GM12873 (cell line): ENCODE measurements around the gene RSPH9.

Experiments used
- TF ChIP-seq, protein P1 (sequence below): IDR thresholded peaks from 2 replicates; pipeline ENCODE4 v1.5.1; 2012; ENCODE audit warnings: low read depth, mild to moderate bottlenecking, moderate library complexity, low read length, control low read depth; ENCODE audit not compliant: insufficient read depth; ENCODE audit errors: missing control alignments

The RSPH9 gene

DNA sequence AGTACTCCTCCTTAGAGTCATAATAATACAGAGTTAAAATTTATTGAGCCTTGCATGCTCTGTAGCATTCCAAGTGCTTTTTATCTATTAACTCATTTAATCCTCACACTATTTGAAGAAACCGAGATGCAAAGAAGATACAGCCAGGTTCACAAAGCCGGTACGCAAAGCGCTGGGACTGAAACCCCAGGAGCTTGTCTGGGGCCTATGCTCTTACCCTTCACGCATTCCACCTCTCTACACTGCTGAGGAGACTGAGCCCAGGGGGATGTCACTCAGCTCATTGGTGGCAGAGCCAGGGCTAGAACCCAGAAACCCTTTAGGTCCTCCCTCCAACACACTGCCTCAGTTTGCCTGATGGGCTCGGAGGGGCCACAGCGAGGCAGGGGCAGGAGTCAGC, 62.4 kb downstream of the RSPH9 start:
- TF ChIP-seq, protein P1, sequence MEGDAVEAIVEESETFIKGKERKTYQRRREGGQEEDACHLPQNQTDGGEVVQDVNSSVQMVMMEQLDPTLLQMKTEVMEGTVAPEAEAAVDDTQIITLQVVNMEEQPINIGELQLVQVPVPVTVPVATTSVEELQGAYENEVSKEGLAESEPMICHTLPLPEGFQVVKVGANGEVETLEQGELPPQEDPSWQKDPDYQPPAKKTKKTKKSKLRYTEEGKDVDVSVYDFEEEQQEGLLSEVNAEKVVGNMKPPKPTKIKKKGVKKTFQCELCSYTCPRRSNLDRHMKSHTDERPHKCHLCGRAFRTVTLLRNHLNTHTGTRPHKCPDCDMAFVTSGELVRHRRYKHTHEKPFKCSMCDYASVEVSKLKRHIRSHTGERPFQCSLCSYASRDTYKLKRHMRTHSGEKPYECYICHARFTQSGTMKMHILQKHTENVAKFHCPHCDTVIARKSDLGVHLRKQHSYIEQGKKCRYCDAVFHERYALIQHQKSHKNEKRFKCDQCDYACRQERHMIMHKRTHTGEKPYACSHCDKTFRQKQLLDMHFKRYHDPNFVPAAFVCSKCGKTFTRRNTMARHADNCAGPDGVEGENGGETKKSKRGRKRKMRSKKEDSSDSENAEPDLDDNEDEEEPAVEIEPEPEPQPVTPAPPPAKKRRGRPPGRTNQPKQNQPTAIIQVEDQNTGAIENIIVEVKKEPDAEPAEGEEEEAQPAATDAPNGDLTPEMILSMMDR: no peak

DNA sequence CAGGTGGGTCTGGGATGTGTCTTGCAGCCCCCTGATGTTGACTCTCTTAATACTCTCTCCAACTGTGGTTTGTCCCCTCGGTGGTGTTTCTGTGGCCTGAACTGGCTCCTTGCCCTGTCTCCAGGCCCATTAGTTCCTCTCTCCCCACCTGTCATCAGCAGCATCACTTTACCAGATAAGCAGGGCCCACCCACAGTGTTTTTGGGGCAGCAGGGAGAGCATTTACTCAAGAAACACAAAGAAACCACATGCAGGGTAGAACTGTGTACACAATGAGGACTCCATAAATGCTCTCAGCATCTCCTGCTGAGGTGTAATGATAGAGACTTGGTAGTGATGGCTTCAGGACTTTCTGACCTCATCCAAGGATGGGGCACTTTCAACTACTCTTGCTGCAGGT, 62.9 kb downstream of the RSPH9 start:
- TF ChIP-seq, protein P1: no peak

DNA sequence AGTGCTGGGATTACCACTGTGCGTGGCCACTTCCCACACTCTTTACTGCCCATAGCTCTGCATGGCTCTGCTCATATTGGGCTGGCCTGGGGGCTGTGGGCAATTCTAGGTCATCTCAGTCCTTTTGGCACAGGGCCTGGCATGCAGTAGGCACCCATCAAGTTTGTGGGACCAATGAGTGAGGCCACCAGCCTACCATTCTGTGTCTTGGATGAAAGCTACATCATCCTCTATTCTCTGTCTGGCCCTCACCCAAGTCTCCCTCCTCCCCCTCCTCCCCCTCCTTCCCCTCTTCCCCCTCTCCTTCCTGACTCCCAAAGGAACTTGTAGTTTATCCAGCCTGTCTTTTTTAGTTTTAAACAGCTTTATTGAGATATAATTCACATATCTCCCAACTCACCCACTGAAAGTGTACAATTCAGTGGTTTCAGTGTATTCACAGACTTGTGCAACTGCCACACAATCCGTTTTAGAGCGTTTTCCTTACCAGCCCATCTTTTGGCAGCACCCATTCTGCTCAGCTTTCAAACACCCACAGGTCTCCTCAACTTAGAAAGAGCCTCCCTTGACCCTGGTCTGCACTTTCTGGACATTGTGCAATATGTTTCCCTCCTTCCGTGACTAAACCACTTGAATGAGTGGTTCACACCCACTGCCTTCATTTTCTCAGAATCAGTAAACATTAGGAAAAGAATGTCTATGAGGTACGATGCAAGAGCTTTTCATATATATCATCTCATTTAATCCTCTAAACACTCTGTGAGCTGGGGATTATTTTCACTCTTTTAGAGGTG, 64.2 kb downstream of the RSPH9 start:
- TF ChIP-seq, protein P1: no peak

DNA sequence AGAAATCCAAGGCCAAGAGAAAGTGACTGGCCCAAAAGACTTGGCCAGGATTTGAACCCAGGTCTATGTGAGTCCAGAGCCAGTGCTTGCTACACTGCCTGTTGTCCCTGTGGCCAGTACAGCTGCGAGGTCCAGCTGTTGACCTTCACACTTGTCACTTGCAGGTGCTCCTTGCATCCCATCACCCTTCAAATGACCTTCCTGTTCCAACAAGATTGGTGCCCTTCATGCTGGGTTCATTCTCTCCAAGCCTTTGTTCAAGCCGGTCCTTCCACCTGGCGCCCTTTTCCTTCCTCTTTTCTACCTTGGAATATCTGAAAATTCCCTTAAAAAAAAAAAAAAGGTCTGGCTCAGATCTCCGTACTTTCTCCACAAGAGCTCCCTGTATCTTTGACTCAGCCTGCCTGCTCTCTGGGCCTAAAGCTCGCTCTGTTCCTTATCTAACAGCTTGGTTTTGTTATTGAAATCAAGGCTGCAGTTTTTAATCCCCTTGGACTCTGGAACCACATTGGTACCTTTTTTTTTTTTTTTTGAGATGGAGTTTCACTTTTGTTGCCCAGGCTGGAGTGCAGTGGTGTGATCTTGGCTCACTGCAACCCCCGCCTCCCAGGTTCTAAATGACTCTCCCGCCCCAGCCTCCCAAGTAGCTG, 64.9 kb downstream of the RSPH9 start:
- TF ChIP-seq, protein P1: no peak

DNA sequence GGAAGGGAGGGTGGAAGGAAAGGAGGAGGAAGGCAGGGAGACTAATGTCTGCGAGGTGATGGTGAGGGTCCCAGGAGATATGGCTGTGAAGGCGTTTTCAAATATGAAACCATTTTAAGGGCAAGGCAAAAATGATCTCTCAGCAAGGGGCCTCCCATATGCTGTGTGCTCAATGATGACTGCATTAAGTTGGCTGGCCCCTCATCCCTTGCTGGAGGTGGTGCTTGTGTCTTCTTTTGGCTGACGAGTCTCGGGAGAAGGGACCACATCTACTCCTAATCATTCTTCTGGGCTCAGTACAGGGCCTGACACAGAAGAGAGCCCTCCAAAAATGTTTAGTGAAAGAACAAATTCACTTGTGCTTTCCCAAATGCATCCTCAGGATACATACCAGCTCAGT, 65.7 kb downstream of the RSPH9 start:
- TF ChIP-seq, protein P1: no peak

DNA sequence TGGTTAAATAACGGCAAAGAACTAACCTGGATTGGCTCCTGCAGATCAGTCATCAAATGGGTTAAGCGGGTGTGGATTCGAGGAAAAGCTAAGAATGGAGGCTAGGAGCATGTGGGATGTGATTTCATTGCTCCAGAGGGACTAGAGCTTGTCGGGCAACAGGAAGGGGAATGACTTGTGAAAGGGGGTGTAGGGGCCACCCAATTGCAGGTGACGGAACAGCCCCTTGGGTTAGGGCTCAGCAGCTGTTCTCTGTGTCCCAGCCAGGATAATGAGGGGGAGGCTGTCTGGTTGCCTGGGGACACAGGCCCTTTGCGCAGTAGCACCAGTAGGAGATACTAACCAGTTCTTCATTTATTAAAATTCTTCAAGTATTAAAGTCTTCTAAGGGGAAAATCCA, 67.7 kb downstream of the RSPH9 start:
- TF ChIP-seq, protein P1: no peak

DNA sequence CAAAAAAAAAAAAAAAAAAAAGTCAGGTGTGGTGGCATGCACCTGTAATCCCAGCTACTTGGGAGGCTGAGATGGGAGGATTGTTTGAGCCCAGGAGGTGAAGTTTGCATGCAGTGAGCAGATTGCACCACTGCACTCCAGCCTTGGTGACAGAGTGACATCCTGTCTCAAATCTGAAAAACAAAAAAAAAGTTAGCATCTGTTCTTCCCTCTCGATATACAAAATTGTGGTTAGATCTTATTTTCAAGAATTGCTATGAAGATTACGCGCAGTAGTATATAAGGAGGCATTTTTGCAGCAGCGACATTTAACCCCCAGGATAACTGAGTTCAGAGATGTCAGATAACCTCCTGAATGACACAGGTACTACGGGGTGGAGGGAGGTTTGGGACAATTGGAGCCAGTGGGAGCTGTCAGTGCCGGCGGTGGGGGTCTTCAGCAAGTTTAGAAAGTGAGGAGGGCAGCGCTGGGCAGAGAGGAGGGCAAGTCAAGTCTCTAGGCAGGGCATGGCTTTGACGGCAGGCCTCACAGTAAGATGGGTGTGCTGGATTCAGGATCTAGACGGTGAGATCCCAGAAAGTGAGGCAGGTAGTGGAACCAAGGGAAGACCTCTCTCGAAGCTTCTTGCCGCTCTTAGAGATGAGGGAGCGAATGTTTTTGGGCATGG, 68.9 kb downstream of the RSPH9 start:
- TF ChIP-seq, protein P1: no peak
